ENCODE data around the gene IFIT1.

Gene IFIT1

GRCh38 chr10:89421018-89421476 is 28.6 kb downstream of the IFIT1 start:
- Histone ChIP-seq H3K27me3 (replicated peaks) (no peaks in the 10 kb centered on the region), H3K4me3 (ENCODE audit: low read depth, low read length) (no peak overlapping the region), H3K27ac (no peak overlapping the region), H3K36me3 (replicated peaks) (no peaks in the 10 kb centered on the region)
- no peak for DNase-seq
- no peak for TF ChIP-seq CTCF (IDR thresholded peaks at IDR 0.05; ENCODE audit: low read depth, low read length, missing control alignments)
- in situ Hi-C loops (cut with HindIII; ENCODE audit: low pct_ligation_motif_present, low sequenced_read_pairs), result no loop called here

GRCh38 chr10:89425000-89425399 is 32.6 kb downstream of the IFIT1 start:
- Histone ChIP-seq H3K36me3 (replicated peaks) (no peaks in the 10 kb centered on the region), H3K4me3 (ENCODE audit: low read depth, low read length) (no peak overlapping the region), H3K27me3 (replicated peaks) (no peaks in the 10 kb centered on the region), H3K27ac (no peak overlapping the region)
- TF ChIP-seq CTCF (IDR thresholded peaks at IDR 0.05; ENCODE audit: low read depth, low read length, missing control alignments), result no peak
- no peak for DNase-seq
- in situ Hi-C loops (cut with HindIII; ENCODE audit: low pct_ligation_motif_present, low sequenced_read_pairs), result no loop called here

- in situ Hi-C loops (cut with HindIII; ENCODE audit: low pct_ligation_motif_present, low sequenced_read_pairs), result no loop called here
- Histone ChIP-seq H3K4me3 (ENCODE audit: low read depth, low read length) (no peak overlapping the region), H3K27ac (no peak overlapping the region), H3K27me3 (replicated peaks) (no peaks in the 10 kb centered on the region), H3K36me3 (replicated peaks) (no peaks in the 10 kb centered on the region)
- peak; percentile 74 for TF ChIP-seq CTCF (IDR thresholded peaks at IDR 0.05; ENCODE audit: low read depth, low read length, missing control alignments)
- DNase-seq, result peak; percentile 51
These were observed 33.9 kb downstream of the IFIT1 start for GRCh38 chr10:89426230-89426868.

GRCh38 chr10:89427629-89428028 is 35.2 kb downstream of the IFIT1 start:
- Histone ChIP-seq H3K27me3 (replicated peaks) (no peaks in the 10 kb centered on the region), H3K4me3 (ENCODE audit: low read depth, low read length) (no peak overlapping the region), H3K27ac (peak overlapping the region; percentile 62), H3K36me3 (replicated peaks) (no peaks in the 10 kb centered on the region)
- TF ChIP-seq CTCF (IDR thresholded peaks at IDR 0.05; ENCODE audit: low read depth, low read length, missing control alignments), result no peak
- in situ Hi-C loops (cut with HindIII; ENCODE audit: low pct_ligation_motif_present, low sequenced_read_pairs), result no loop called here
- peak; percentile 76 for DNase-seq

- DNase-seq, result no peak
- TF ChIP-seq CTCF (IDR thresholded peaks at IDR 0.05; ENCODE audit: low read depth, low read length, missing control alignments), result no peak
- no peaks in the 10 kb centered on the region for H3K36me3 ChIP-seq (replicated peaks)
- in situ Hi-C loops (cut with HindIII; ENCODE audit: low pct_ligation_motif_present, low sequenced_read_pairs), result no loop called here
- H3K27me3 ChIP-seq (replicated peaks), result no peaks in the 10 kb centered on the region
- no peak overlapping the region for H3K4me3 ChIP-seq (ENCODE audit: low read depth, low read length)
- no peak overlapping the region for H3K27ac ChIP-seq
These were observed 36.5 kb downstream of the IFIT1 start for GRCh38 chr10:89428877-89429276.

- TF ChIP-seq CTCF (IDR thresholded peaks at IDR 0.05; ENCODE audit: low read depth, low read length, missing control alignments), result no peak
- DNase-seq, result peak; percentile 55
- in situ Hi-C loops (cut with HindIII; ENCODE audit: low pct_ligation_motif_present, low sequenced_read_pairs), result no loop called here
- Histone ChIP-seq H3K27ac (no peak overlapping the region), H3K27me3 (replicated peaks) (no peaks in the 10 kb centered on the region), H3K36me3 (replicated peaks) (no peaks in the 10 kb centered on the region), H3K4me3 (ENCODE audit: low read depth, low read length) (no peak overlapping the region)
These were observed 39.6 kb downstream of the IFIT1 start for GRCh38 chr10:89431977-89432376.
